IMR-90 (cell line): ENCODE measurements around the gene RPS6KA5. TPM values are rescaled to one million over a fixed set of nuclear protein-coding genes. Genes with fewer than 3 reads are reported as not detected.

ENCODE experiments used
- ATAC-seq: fragments of 200-7000 bp; cut with Tn5 transposase; 2 replicates; pipeline ENCODE4 v1.9.1; 2020; ENCODE audit warnings: low read depth, mild to moderate bottlenecking, moderate library complexity
- BruUV-seq: library from RNA; stranded (reverse); fragments of 400-500 nt; replicated peaks from 2 replicates; lab custom pipeline; 2021; lab: Mats Ljungman, UMichigan
- CTCF ChIA-PET: fragments of 300-600 bp; formaldehyde crosslinking; extraction: SDS; loops from one replicate; lab custom pipeline; 2021; ENCODE audit warnings: antibody characterized with exemption; lab: Yijun Ruan, JAX
- POLR2A ChIA-PET: fragments of 300-600 bp; sonication (Branson Sonifier 250); formaldehyde crosslinking; loops from one replicate; lab custom pipeline; 2022; ENCODE audit warnings: antibody characterized with exemption; ENCODE audit not compliant: unreplicated experiment; lab: Charles Lee
- DNase-seq: peaks from one replicate; pipeline ENCODE4 v3.0.0; 2013
- H2AFZ ChIP-seq: replicated peaks from 2 replicates; pipeline ENCODE3; 2013; ENCODE audit warnings: low read length, mild to moderate bottlenecking; ENCODE audit not compliant: poor library complexity
- H2AK5ac ChIP-seq: 2 replicates; pipeline ENCODE4 v1.6.1; 2013; ENCODE audit warnings: low read depth, low read length, inconsistent platforms
- H2AK9ac ChIP-seq: replicated peaks from 2 replicates; pipeline ENCODE3; 2013; ENCODE audit warnings: mild to moderate bottlenecking, low read depth, low read length, moderate library complexity; ENCODE audit not compliant: poor library complexity
- H2BK120ac ChIP-seq: 2 replicates; pipeline ENCODE4 v1.6.1; 2013; ENCODE audit warnings: low read depth, low read length, inconsistent platforms
- H2BK15ac ChIP-seq: 3 replicates; pipeline ENCODE4 v1.6.1; 2013; ENCODE audit warnings: low read depth, low read length, inconsistent platforms
- H2BK20ac ChIP-seq: 2 replicates; pipeline ENCODE4 v1.6.1; 2013; ENCODE audit warnings: low read depth, mild to moderate bottlenecking, inconsistent platforms, low read length, moderate library complexity
- H2BK5ac ChIP-seq: 2 replicates; pipeline ENCODE4 v1.6.1; 2013; ENCODE audit warnings: mild to moderate bottlenecking, low read depth, low read length, inconsistent platforms; ENCODE audit not compliant: poor library complexity, severe bottlenecking
- H3K14ac ChIP-seq: replicated peaks from 2 replicates; pipeline ENCODE4 v1.6.1; 2013; ENCODE audit warnings: low read depth, low read length, inconsistent platforms
- H3K18ac ChIP-seq: 2 replicates; pipeline ENCODE4 v1.6.1; 2013; ENCODE audit warnings: low read depth, low read length, control low read depth
- H3K23ac ChIP-seq: 2 replicates; pipeline ENCODE4 v1.6.1; 2013; ENCODE audit warnings: low read depth, low read length, inconsistent platforms
- H3K27ac ChIP-seq: 2 replicates; pipeline ENCODE4 v1.5.1; 2013; ENCODE audit warnings: mild to moderate bottlenecking, control low read depth, low read length; ENCODE audit not compliant: insufficient read depth
- H3K27me3 ChIP-seq: 2 replicates; pipeline ENCODE4 v1.6.1; 2013; ENCODE audit warnings: low read length; ENCODE audit not compliant: control insufficient read depth, insufficient read depth
- H3K36me3 ChIP-seq: 2 replicates; pipeline ENCODE4 v1.6.1; 2013; ENCODE audit warnings: low read length, mixed read lengths; ENCODE audit not compliant: control insufficient read depth, insufficient read depth
- H3K4ac ChIP-seq: 2 replicates; pipeline ENCODE4 v1.6.1; 2013; ENCODE audit warnings: low read depth, low read length, inconsistent platforms
- H3K4me1 ChIP-seq: 2 replicates; pipeline ENCODE4 v1.6.1; 2013; ENCODE audit warnings: low read length, mixed read lengths; ENCODE audit not compliant: control insufficient read depth, insufficient read depth
- H3K4me2 ChIP-seq: 2 replicates; pipeline ENCODE4 v1.6.1; 2013; ENCODE audit warnings: low read depth, mild to moderate bottlenecking, control low read depth, low read length, moderate library complexity
- H3K4me3 ChIP-seq: 2 replicates; pipeline ENCODE4 v1.5.1; 2013; ENCODE audit warnings: low read depth, mild to moderate bottlenecking, control low read depth, low read length, moderate library complexity; ENCODE audit not compliant: insufficient read depth
- H3K56ac ChIP-seq: 2 replicates; pipeline ENCODE4 v1.6.1; 2013; ENCODE audit warnings: low read length, inconsistent platforms; ENCODE audit not compliant: insufficient read depth; ENCODE audit errors: extremely low read depth
- H3K79me1 ChIP-seq, 2 experiments: 2 replicates each; pipeline ENCODE4 v1.6.1; 2013; ENCODE audit warnings: low read length in 2 of 2, inconsistent platforms in 1 of 2, low read depth in 1 of 2
- H3K9ac ChIP-seq: 2 replicates; pipeline ENCODE4 v1.6.1; 2013; ENCODE audit warnings: low read depth, low read length, control low read depth
- H3K9me1 ChIP-seq: 2 replicates; pipeline ENCODE4 v1.6.1; 2013; ENCODE audit warnings: low read length, inconsistent platforms; ENCODE audit not compliant: insufficient read depth
- H3K9me3 ChIP-seq: 2 replicates; pipeline ENCODE4 v1.6.1; 2013; ENCODE audit warnings: low read length; ENCODE audit not compliant: control insufficient read depth, insufficient read depth
- H4K20me1 ChIP-seq: 2 replicates; pipeline ENCODE4 v1.6.1; 2013; ENCODE audit warnings: low read length, inconsistent platforms; ENCODE audit not compliant: insufficient read depth
- H4K5ac ChIP-seq: 2 replicates; pipeline ENCODE4 v1.6.1; 2013; ENCODE audit warnings: mild to moderate bottlenecking, low read depth, low read length, control low read depth
- H4K8ac ChIP-seq, 2 experiments: 2 replicates each; pipeline ENCODE4 v1.6.1; 2013; ENCODE audit warnings: low read depth in 2 of 2, low read length in 2 of 2, control low read depth in 1 of 2, inconsistent platforms in 1 of 2
- H4K91ac ChIP-seq: 2 replicates; pipeline ENCODE4 v1.6.1; 2013; ENCODE audit warnings: low read depth, low read length, inconsistent platforms; ENCODE audit not compliant: insufficient read depth
- BHLHE40 ChIP-seq: fragments of 150-350 bp; IDR thresholded peaks from 2 replicates; pipeline ENCODE4 v1.6.1; 2016; ENCODE audit warnings: mild to moderate bottlenecking, low read depth, low read length
- CEBPB ChIP-seq: IDR thresholded peaks from 2 replicates; pipeline ENCODE4 v1.6.1; 2012; ENCODE audit warnings: low read depth, low read length, improper control_type of control experiment
- CHD1 ChIP-seq: IDR thresholded peaks from 2 replicates; pipeline ENCODE4 v1.6.1; 2012; ENCODE audit warnings: low read depth, low read length, improper control_type of control experiment
- CTCF ChIP-seq: conservative IDR thresholded peaks from 2 replicates; pipeline ENCODE4 v1.5.1; 2012; ENCODE audit warnings: mild to moderate bottlenecking, low read depth, low read length, improper control_type of control experiment
- ELK1 ChIP-seq: fragments of 150-350 bp; IDR thresholded peaks from 2 replicates; pipeline ENCODE4 v1.6.1; 2016; ENCODE audit warnings: low read depth, mild to moderate bottlenecking, low read length, moderate library complexity, borderline replicate concordance
- FOS ChIP-seq: fragments of 150-350 bp; IDR thresholded peaks from 2 replicates; pipeline ENCODE4 v1.6.1; 2016; ENCODE audit warnings: low read depth, low read length
- MAFK ChIP-seq: IDR thresholded peaks from 2 replicates; pipeline ENCODE4 v1.6.1; 2012; ENCODE audit warnings: low read depth, low read length, improper control_type of control experiment
- MAZ ChIP-seq: IDR thresholded peaks from 2 replicates; pipeline ENCODE4 v1.6.1; 2012; ENCODE audit warnings: low read depth, mild to moderate bottlenecking, low read length, improper control_type of control experiment, moderate library complexity, borderline replicate concordance
- MXI1 ChIP-seq: IDR thresholded peaks from 2 replicates; pipeline ENCODE4 v1.6.1; 2012; ENCODE audit warnings: low read depth, mild to moderate bottlenecking, low read length, moderate library complexity, borderline replicate concordance
- NFE2L2 ChIP-seq: fragments of 150-350 bp; IDR thresholded peaks from 2 replicates; pipeline ENCODE4 v1.6.1; 2016; ENCODE audit warnings: low read depth, mild to moderate bottlenecking, low read length
- POLR2A ChIP-seq: IDR thresholded peaks from 2 replicates; pipeline ENCODE4 v1.6.1; 2012; ENCODE audit warnings: mild to moderate bottlenecking, low read depth, low read length
- RAD21 ChIP-seq: IDR thresholded peaks from 2 replicates; pipeline ENCODE4 v1.6.1; 2012; ENCODE audit warnings: low read length, improper control_type of control experiment
- RCOR1 ChIP-seq: IDR thresholded peaks from 2 replicates; pipeline ENCODE4 v1.6.1; 2012; ENCODE audit warnings: mild to moderate bottlenecking, low read length, improper control_type of control experiment; ENCODE audit not compliant: insufficient replicate concordance
- RFX5 ChIP-seq: IDR thresholded peaks from 2 replicates; pipeline ENCODE4 v1.8.0; 2012; ENCODE audit warnings: low read depth, mild to moderate bottlenecking, low read length, moderate library complexity
- SMC3 ChIP-seq: fragments of 150-350 bp; IDR thresholded peaks from 2 replicates; pipeline ENCODE4 v1.6.1; 2016; ENCODE audit warnings: low read depth, mild to moderate bottlenecking, antibody characterized with exemption, low read length, moderate library complexity
- USF2 ChIP-seq: fragments of 150-350 bp; IDR thresholded peaks from 2 replicates; pipeline ENCODE4 v1.6.1; 2017; ENCODE audit warnings: mild to moderate bottlenecking, antibody characterized with exemption, low read length, low read depth
- whole genome bisulfite sequencing, 2 experiments: methylation state at CpG; one replicate each; pipeline versions ENCODE4 v1.1.5 to v1.1.7; 2013; ENCODE audit warnings: missing lambda C conversion rate in 2 of 2; ENCODE audit not compliant: insufficient read length in 1 of 2; ENCODE audit errors: extremely low coverage in 2 of 2; 5-methylcytosine and 5-hydroxymethylcytosine counted together
- dilution Hi-C: fragments of 300-500 bp; cut with HindIII; formaldehyde crosslinking; loops from one replicate; pipeline ENCODE4 v1.14.3; 2018; ENCODE audit warnings: low sequenced_read_pairs; ENCODE audit not compliant: unreplicated experiment
- in situ Hi-C: fragments of 300-500 bp; cut with MboI; formaldehyde crosslinking; loops from 3 replicates; pipeline ENCODE4 v1.14.3; 2019; ENCODE audit warnings: low sequenced_read_pairs, inconsistent platforms, mixed read lengths
- intact Hi-C: fragments of 100-400 bp; cut with micrococcal nuclease; formaldehyde crosslinking; loops from 2 replicates; pipeline ENCODE4 v1.10.0; 2022
- polyA plus RNA-seq, 3 experiments: library from polyadenylated mRNA; depleted of rRNA; stranded (reverse); fragments of >200 nt; gene quantifications; 2 replicates each; pipeline ENCODE4 v1.2.3, GENCODE V29; 2012; ENCODE audit warnings: low replicate concordance in 1 of 3
- total RNA-seq: library from RNA; depleted of rRNA; stranded (reverse); fragments of >200 nt; gene quantifications from 2 replicates; pipeline ENCODE4 v1.2.3, GENCODE V29; 2012

The RPS6KA5 gene
- total and polyA plus RNA-seq, 2 of the 4 experiments (the other 2 are of a cell fraction), result 0.36 TPM

- Histone ChIP-seq H3K36me3 (no peaks in the 10 kb centered on the region), H3K18ac (no peak overlapping the region), H2AK5ac (no peak overlapping the region), H3K56ac (no peak overlapping the region), H3K79me1 (peaks cover 53 to 86% of the 10 kb centered on the region in 2 experiments), H3K27ac (no peak overlapping the region), H3K23ac (no peak overlapping the region), H3K4me1 (peaks cover 7% of the 10 kb centered on the region), H3K9me1 (peaks cover 8% of the 10 kb centered on the region), H2AFZ (no peak overlapping the region), H2BK5ac (no peak overlapping the region), H4K5ac (no peak overlapping the region), H2BK15ac (no peak overlapping the region), H3K9ac (no peak overlapping the region), H2BK120ac (no peak overlapping the region), H4K8ac (no peak overlapping the region), H3K4ac (no peak overlapping the region), H3K4me2 (no peak overlapping the region), H2BK20ac (no peak overlapping the region), H4K91ac (no peak overlapping the region), H3K9me3 (no peaks in the 10 kb centered on the region), H3K27me3 (no peaks in the 10 kb centered on the region), H2AK9ac (no peak overlapping the region), H3K4me3 (no peak overlapping the region), H4K20me1 (peaks cover 36% of the 10 kb centered on the region; the same call in 1 of the 2 replicates), H3K14ac (no peak overlapping the region)
- dilution Hi-C loops (no loop called here), in situ Hi-C loops (no loop called here), intact Hi-C loops (no loop called here)
- no CpG with 5 or more reads among the region's 5 CpGs for WGBS, 2 experiments
- ChIA-PET POLR2A (no interaction called here), CTCF (no interaction called here)
- no peak for DNase-seq
- BruUV-seq, result no TSS peak
- TF ChIP-seq RCOR1 (no peak), NFE2L2 (no peak), FOS (no peak), RFX5 (no peak), RAD21 (no peak), MXI1 (no peak), SMC3 (no peak), CEBPB (no peak), MAZ (no peak), CHD1 (no peak), MAFK (no peak), ELK1 (no peak), BHLHE40 (no peak), USF2 (no peak), POLR2A (no peak), CTCF (no peak)
- no peak for ATAC-seq
Observed at GRCh38 chr14:90810806-90811205, 249.6 kb downstream of the RPS6KA5 start.
